Glomerular visceral epithelial cell (primary cell): ENCODE results near the gene MTF1.
"Not testable (repeated sequence)": the region's sequence is repeated elsewhere in the genome, so short reads cannot be mapped to it uniquely, and the experiment has no call there.

Experiments
- DNase-seq: peaks from one replicate; pipeline ENCODE4 v3.0.0-alpha.2; 2016; ENCODE audit errors: extremely low spot score

The MTF1 gene

DNA sequence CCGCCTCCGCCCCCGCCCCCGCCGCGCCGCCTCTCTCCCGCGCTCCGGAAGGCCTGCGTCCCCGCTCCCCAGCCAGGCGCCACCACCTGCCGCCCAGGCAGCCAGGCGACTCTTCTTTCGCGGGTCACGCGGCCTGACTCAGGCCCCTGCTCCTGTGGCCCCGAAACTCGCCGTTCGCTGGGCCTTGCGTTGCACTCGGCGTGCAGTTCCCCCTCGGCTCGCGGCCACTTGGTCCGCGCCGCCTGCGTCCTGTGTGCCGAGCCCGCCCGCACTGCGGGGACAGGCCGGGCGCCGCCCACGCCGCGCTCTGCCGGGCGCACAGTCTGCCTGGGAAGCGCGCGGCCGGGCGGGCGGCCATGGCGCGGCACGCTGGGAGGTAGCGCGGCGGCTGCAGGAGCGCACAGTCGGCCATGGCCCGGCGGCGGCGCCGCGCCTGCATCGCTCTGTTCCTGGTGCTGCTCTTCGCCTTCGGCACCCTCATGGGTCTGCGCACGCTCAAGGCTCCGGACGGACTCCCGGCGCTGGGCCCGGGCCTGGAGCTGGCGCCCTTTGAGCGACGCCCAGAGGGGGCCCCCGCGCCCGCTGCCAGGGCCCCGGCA, 65.5 kb downstream of the MTF1 start, which contains the start of gene MANEAL:
Gene MANEAL (plus strand): TSS at position 75 of the 599 bp plus-strand sequence. CDS start 336 bp downstream, at position 411.
- DNase-seq, result peak; percentile 55

DNA sequence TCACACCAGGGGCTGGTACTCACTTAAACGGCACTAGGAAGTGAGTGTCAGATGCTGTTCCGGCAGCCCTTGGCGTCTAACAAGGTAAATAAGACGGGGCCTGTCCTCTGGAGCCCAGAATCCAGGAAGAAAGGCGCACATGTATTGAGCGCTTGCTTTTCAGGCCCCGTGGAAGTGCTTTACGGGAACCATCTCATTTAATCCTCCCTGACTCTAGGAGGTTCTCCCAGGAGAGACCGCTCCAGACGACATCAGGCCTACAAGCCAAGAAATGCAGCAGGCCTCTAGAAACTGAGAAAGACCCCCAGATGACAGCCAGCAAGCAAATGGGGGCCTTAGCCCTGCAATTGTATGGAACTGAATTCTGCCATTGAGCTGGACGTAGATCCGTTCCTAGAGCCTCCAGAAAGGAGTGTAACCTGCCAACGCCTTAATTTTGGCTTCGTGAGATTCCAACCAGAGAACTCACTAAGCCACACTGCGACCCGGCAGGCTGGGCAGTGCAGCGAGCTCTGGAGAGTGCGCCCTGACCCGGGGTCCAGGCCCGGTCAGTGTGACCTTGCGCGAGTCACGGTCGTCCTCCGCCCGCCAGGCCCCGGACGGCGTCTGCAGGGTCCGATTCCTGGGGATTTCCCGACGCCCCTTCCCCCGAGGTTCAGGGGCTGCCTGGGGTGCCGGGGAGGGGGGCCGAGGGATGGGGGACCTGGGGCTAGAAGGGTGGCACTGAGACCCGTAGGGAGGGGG, 66.3 kb downstream of the MTF1 start:
- DNase-seq, result no peak

DNA sequence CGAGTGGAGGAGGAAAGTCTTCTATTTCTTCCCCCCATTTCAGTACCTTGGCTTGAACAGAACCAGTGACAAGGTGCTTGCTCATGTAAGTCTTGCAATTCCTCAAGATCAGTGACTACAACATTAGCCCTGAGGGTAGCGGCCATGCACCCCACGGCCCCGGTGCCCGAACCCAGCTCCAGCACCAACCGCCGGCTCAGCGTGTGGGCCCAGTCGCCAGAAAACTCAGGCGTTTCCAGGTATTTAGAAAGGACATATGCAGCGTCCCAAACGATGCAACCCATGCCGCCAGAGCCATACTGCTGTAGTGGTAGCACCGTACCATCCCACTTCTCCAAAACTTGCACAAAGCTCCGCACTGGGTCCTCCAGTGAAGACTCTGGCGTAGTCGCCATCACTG, 76.9 kb downstream of the MTF1 start:
- DNase-seq, result no peak

DNA sequence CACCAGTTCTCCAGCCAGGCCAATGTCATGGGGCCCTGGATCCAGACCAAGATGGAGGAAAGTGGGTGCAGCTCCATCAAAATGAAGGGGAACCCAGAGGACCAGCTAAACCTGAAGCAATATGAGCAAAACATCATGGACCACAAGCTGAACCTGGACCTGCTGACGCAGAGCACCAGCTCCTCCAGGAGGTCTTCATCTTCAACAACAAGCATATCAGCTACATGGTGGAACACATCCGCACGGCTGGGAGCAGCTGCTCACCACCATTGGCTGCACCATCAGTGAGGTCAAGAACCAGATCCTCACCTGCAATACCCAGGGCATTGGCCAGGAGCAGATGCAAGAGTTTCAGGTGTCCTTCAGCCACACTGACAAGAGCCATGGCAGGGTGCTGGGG, 80.7 kb downstream of the MTF1 start:
- DNase-seq, result no peak

DNA sequence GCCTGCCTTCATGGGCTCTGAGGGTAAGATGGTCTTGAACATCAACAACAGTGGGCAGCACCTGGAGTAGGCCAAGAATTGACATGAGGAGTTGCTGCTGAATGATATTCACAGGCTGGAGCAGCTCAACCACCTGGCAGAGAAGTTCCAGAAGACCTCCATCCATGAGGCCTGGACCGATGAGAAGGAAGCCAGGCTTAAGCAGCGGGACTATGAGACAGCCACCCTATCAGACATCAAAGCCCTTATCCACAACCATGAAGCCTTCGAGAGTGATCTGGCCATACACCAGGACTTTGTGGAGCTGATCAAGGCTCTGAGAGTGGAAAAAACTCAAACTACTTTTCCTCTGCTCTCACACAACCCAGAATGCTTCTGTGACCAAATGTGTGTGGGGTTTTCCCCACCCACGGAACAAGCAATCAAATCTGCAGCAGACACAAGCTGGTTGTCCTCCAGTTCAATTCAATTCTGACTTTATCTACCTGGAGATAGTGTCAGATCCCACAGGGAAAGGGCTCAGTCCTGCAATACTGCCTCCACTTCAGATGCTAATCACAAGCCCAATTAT, 82.4 kb downstream of the MTF1 start:
- DNase-seq, result no peak

DNA sequence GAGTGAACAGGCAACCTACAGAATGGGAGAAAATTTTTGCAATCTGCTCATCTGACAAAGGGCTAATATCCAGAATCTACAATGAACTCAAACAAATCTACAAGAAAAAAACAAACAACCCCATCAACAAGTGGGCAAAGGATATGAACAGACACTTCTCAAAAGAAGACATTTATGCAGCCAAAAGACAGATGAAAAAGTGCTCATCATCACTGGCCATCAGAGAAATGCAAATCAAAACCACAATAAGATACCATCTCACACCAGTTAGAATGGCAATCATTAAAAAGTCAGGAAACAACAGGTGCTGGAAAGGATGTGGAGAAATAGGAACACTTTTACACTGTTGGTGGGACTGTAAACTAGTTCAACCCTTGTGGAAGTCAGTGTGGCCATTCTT, 88.0 kb downstream of the MTF1 start:
- not testable (repeated sequence) for DNase-seq

DNA sequence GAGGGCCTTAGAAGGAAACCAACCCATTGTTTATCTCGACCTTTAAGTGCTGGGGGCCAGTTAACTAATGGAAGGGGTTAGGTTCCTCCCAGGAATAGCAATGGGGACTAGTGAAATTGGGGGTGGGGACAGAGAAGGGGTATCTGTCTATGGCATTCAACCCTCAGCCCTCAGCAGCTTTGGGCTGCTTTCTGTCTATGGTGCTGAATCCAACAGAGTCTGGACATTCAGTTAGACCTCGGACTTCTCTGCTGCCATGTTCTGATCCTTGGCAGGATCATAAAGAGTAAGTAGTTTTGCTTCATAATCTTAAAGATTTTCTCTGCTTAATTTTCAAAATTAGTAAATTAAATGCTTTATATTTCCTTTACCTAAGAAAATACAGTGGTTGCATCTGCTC, 91.9 kb downstream of the MTF1 start:
- no peak for DNase-seq

DNA sequence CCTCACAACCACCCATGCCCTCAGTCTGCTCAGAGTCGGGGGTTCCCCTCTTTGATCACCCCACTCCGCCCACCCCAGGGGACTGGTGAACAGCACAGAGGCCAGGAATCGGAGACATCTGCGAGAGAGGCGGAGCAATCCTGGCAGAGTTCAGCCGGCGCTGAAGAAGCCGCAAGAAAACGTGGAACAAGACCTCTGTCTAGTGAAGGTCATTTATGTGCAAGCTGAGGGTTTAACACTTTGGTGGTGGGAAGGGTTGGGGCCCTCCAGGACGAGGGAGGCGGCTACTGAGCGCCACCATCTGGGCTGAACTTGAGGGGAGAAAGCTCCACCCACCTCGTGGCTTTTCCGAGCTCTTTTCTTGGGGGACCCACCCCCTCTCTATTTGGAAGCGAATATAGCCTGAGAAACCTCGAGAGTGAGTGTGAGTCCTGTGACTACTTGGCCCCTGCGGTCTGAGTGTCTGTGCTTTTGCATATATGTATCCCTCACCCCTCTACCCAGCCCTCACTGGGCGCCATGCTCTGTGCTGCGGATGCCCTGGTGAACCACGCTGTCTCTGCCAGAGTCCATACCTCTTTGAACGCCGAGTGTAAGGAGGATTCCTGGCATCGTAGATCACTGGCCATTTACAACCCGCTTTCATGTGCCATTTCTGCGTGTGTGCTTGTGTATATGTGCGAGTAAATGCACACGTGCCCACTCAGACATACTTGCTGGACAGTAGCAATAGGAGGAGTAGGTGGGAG, 93.3 kb downstream of the MTF1 start:
- DNase-seq, result no peak

DNA sequence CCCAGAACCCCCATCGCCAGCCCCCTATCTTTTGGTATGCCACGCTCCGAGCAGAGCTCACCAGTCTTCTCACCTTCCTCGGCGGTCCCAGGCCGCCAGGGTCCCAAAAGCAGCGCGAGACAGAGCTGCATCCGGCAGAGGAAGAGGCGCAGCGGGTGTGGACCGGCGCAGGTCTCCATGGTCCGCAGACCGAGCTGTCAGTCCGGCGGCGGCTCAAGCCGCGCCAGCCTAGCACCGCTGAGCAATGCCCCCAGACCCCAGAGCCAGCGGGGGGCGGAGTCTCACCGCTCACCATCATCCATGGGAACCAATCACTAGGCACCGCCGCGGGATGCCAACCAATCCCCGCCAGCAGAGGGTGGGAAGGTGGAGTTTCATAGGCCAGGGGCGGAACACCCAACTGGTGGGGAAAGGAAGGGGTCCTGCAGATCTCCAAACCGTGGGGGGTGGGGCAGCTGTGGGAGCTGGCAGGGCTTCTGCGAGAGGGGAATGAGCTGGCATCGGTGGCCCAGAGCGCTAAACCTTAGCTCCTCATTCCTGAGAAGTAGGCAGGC, 94.4 kb downstream of the MTF1 start, which contains the start of gene EPHA10:
Gene EPHA10 (minus strand): TSS at position 233 of the 554 bp plus-strand sequence. CDS start 54 bp downstream, at position 179.
- DNase-seq, result no peak

DNA sequence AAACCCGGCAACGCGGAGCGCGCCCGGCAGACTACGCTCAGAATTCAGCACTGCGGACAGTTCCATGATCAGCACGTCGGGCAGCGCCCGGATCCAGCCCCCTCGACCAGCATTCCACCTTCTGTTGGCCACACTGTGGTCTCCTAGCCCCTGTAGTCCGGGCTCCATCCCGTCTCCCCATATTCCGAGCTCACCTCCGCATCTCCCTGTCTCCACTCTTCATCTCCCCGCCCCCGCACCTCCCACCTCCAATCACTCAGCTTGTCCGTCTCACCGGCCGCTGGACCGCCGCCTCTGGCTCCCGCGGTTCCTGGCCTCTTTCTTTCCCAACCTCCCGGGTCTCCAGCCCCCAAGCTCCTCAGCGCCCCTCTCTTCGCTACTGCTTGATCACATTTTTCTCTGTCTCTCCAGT, 95.0 kb downstream of the MTF1 start:
- DNase-seq, result peak; percentile 22

DNA sequence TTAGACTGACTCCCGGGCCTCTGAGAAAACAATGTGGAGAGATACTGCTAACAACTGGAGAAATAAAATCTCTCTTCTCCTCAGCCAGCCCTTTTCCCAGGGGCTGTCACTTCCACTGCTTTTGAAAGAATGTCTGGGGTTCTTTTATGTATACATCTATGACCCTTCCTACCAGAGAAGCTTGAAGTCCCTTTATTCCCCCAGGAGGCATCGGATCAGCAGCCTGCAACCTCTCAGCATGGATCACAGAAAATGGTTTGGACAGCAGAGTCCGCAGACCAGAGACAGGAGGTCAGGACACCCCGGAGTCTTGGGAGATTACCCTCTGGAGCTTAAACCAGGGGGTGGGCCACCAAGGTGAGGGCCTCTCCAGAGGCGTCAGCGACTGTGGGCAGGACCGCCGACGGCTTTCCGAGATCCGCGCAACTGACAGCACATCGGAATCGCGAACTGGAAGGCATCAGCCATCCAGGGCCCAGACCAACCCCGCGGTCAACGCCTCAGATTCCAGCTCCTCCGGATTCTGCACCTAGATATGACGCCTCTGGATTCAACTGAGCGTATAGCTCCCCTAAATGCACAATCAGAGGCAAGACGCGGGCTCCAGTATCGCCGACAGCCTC, 95.5 kb downstream of the MTF1 start:
- no peak for DNase-seq

DNA sequence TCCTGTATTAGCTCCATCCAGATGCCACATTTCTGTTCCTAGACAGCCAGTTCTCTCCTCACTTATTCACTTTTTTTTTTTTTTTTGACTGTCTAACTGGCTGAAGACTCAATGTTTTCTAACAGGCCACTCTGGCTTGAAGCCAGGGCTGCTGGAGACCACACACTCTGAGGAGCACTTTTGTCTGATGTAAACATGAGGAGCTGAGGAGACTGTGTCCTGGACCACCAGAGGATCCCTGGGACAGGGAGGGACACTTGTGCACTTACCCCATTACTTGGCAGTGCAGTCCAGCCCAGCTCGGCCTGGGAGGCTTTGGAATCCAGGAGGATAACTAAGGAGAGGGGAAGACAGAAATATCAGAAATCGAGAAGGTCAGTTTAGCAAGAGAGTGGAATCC, 96.9 kb downstream of the MTF1 start:
- DNase-seq, result no peak

DNA sequence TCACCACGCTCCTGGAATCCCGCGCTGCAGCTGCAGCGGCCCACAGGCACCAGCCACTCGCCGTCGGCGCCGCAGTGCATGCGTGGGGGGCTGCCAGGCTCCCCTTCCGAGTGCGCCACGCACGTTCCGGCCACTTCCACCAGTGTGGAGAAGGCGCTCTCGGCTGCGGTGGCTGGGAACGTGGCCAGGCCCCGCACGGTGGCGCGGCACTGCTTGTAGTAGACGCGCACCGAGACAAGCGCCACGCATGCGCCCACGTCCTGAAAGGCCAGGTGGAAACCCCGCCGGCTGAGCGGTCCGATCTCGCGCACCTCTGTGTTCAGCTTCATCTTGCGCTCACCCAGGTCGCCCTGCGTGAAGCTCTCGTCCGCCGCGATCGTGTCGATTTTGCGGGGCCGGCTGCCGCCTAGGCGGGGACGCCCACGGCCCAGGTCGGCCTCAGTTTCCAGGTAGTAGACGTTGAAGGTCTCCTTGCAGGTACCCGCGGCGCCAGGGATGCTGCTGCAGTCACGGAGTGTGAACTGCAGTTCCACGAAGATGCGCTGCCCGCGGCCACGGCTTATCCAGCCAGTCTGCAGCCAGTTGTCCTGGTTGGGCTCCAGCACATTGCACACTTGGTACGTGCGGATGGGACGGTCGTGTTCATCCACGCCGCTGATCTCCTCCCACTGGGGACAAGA, 97.8 kb downstream of the MTF1 start:
- no peak for DNase-seq
